NOMO-1 (cell line): Measurements from ENCODE around the gene SNX18.
A peak's percentile ranks its signal among the peaks of the same experiment; 100 is the strongest.
"Not testable (repeated sequence)": the region's sequence is repeated elsewhere in the genome, so short reads cannot be mapped to it uniquely, and the experiment has no call there.

ENCODE experiments used
- DNase-seq, 2 experiments: peaks; one replicate each; lab custom pipeline; 2025; ENCODE audit not compliant: unreplicated experiment in 2 of 2; lab: John Stamatoyannopoulos, UW

Gene SNX18

GRCh38 chr5:54518818-54519508 is 1.4 kb downstream of the SNX18 start:
- DNase-seq, result no peak

GRCh38 chr5:54519509-54519876 is 1.9 kb downstream of the SNX18 start:
- peak in 1 of 2 experiments; percentile 43 for DNase-seq

DNA sequence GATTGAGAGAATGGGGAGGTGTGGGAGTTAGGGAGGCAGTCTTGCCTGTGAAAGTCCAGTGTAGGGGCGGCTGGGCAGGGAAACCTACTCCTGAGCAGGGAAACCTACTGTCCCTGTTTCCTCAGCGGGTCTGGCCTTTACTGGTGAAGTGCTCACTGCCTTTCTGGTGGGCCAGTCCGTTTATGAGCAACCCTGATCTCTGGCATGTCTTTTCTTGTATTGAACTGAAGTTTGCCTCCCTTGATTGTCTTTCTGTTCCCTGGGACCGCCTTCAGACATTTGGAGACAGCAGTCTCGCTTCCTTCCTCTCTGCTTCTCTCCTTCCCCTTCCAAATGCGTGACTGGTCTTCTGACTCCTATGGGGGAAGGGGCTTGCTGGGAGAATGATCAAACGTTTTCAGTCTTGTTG is 2.9 kb downstream of the SNX18 start:
- peak; percentile 22 to 59 for DNase-seq

GRCh38 chr5:54520940-54521339 is 3.4 kb downstream of the SNX18 start:
- no peak for DNase-seq

DNA sequence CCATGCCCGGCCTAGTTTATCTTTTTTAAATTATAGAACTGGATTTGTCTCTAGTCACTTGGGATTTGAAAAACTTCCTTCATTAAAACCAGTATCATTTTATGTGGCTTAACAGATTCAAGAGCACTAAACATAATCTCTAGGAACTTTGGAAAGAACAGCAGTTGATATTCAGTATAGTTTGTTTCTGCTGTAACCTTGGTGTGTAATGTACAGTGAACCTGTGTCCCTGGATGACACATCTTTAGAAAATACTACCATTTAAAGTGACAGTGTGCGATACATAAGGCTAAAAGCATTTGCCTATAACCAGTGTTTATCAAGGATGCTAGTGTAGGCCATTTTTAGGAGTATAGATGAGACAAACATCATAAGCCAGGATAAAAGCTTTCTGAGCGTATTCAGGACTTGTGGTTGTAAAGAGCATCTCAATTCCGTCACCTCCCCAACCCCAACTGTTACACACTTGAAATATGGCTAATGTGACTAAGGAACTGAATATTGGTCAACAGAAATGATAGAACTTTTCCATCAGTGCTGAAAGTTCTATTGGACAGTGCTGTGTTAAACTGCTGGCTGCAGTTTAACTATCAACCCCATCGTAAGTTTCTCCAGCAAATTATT is 4.4 kb downstream of the SNX18 start:
- peak; percentile 8 to 54 for DNase-seq

GRCh38 chr5:54523534-54523933 is 6.0 kb downstream of the SNX18 start:
- DNase-seq, result peak in 1 of 2 experiments; percentile 3

DNA sequence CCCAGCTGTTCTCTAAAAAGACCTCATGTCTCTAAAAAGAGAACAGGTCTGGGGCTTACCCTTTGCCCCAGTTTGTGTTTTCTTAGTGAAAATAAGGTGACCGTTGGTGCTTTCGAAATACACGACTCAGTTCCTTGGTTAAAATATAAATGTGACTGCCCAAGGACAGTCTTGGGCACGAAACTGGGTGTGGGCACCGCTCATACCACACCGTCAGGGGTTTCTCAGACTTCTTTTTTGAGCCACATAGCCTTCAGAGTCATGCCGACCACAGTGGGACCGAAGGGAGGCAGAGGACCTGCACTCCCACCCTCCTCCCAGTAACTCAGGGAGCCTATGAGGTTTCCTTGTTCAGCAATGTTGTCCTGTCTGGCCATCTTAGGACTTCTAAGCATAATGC is 6.5 kb downstream of the SNX18 start:
- peak; percentile 68 to 74 for DNase-seq

- no peak for DNase-seq
Measured at GRCh38 chr5:54524704-54525103, 7.1 kb downstream of the SNX18 start.

- no peak for DNase-seq
Measured at GRCh38 chr5:54525261-54525660, 7.7 kb downstream of the SNX18 start.

- DNase-seq, result no peak
Measured at GRCh38 chr5:54525692-54526091, 8.1 kb downstream of the SNX18 start.

DNA sequence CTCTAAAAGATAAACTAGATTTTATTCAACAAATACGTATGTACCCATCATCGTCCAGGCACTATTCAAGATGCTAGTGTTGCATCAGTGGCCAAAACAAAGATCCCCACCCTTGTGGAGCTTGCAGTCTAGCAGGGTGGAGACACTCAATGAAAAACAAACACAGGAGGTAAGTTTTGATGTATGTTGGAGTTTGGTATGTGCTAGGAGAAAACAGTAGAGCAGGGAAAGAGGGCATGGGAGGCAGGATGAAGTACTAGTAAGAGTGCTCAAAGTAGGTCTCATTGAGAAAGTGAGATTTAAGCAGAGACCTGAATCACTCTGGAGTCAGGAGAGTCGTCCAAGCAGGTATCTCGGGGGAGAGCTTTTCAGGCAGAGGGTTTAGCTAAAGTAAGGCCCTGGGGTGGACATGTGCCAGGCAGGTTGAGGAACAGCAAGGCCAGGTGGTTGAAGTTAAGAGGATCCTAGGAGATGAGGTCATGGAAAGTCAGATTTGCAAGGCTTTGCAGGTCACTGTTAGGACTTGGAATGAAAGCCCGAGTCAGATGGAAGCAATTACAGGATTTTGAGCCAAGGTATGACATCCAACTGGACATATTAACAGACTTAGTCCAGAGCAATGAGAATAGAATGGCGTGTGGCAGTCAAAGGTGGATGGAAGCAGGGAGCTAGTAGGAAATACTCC is 9.2 kb downstream of the SNX18 start:
- DNase-seq, result no peak

DNA sequence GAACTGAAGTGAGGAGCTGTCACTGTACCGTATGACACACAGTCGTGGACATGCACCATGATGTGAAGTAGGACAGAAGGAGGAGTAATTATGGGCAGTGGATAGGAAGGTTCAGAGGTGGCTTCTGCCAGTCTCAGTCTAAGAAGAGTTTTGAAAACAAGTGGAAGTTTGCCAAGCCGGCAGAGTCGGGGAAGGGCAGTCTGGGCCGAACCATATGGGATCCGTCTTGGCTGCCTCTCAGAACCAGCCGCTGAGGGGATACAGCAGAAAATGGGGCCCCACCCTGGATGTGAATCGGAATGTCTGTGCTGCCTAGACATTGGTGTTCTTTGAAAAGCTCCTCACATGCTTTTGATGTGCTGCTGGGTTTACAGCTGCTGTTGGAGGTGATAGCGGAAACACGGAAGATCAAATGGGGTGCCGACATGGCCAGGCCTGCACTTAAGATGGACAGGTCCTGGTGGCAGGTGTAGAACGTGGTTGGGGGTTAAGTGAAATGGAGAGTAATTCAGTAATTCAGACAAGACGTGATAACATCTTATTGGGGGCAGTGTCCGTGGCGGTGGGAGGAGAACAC is 11.2 kb downstream of the SNX18 start:
- DNase-seq, result no peak

DNA sequence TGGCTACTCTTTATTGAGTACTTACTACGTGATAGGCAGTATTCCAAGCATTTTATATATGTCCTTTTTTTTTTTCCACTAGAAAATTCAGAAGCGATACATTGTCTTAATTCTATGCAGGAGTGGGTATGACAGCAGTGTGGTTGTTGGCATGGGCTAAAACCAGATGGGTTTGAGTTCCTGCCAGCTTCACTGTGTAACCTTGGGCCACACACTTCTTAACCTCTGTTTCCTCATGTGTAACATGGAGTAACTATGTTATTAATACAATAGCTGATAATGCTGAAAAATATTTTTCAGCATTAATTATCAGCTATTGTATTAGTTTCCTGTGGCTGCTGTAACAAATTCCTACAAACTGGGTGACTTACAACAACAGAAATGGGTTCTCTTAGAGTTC is 12.0 kb downstream of the SNX18 start:
- no peak for DNase-seq

GRCh38 chr5:54531546-54531945 is 14.0 kb downstream of the SNX18 start:
- no peak for DNase-seq

- DNase-seq, result no peak
Measured at GRCh38 chr5:54533541-54534190, 16.1 kb downstream of the SNX18 start.

DNA sequence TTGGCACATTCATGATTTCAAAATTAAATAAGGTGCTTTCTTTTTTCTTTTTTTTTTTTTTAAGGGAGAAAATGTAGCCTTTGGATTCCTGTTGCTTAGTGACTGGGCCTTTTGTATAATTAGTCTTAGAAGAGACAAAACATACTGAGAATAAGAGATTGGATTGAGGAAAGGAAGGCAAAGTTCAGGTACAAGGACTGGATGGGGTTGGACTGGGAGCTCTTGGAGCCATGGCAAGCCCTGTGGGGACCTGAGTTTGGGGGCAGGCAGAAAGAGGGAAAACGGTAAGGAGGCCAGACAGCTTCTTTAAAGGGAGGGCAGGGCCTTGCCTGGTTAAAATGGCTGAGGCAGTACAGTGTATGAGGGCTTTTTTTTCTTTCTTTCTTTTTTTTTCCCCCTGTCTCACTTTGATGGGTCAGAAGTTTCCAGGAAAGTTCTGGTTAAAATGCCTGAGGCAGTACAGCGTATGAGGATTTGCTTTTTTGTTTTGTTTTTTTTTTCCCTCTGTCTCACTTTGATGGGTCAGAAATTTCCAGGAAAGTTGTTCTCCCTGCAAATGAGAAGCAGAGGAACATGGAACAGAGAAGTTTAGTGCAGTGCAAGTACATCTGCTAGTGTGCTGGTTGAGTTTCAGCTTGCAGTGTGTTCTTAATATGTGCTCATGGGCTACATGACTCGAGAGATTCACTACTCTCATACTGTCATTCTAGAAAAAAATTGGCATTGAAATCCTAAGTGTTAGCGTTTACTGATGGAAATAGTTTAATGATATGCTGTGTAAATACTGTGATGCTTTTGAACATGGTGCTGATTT is 16.8 kb downstream of the SNX18 start:
- DNase-seq, result no peak

DNA sequence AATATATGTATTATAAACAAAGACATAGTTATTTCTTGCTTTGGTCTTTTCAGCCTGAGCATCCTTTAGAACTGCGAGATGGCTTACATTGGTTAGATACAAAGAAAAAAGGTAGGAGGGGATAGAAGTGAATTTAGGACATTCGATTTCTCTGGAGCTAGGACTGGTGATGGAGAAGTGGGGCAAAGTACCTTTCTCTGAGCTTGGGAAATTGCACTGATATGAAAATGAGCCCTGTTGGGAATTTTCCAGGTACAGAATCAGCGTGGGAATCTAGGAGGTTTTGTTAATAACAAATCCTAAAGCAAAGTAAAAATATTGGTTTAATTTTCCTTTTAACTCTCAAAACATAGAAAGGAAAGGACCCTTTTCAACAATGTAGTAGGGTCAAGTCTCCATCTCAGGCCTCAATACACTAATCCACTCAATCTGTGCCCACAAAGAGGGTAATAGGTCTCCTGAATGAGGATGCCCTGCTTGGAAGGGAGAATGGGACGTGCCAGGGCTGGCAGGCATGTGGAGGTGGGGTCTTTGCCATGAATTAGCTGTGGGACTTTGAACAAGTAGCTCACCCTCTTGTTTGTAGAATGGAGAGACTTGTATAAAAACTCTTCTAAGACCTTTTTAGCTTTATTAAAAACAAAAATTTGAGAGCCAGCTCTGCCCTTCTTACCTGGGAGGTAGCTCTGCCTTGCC is 17.7 kb downstream of the SNX18 start:
- no peak for DNase-seq

DNA sequence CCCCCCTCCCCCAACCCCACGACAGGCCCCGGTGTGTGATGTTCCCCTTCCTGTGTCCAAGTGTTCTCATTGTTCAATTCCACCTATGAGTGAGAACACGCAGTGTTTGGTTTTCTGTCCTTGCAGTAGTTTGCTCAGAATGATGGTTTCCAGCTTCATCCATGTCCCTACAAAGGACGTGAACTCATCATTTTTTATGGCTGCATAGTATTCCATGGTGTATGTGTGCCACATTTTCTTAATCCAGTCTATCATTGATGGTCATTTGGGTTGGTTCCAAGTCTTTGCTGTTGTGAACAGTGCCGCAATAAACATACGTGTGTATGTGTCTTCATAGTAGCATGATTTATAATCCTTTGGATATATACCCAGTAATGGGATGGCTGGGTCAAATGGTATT is 18.8 kb downstream of the SNX18 start:
- DNase-seq, result not testable (repeated sequence)

DNA sequence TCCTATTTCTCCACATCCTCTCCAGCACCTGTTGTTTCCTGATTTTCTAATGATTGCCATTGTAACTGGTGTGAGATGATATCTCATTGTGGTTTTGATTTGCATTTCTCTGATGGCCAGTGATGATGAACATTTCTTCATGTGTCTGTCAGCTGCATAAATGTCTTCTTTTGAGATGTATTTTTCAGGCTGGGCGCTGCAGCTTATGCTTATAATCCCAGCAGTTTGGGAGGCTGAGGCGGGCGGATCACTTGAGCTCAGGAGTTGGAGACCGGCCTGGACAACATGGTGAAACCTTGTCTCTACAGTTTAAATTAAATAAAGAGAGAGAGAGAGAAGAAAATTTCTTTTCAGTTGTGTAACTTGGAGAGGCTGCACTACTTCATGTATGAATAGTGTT is 19.3 kb downstream of the SNX18 start:
- not testable (repeated sequence) for DNase-seq

DNA sequence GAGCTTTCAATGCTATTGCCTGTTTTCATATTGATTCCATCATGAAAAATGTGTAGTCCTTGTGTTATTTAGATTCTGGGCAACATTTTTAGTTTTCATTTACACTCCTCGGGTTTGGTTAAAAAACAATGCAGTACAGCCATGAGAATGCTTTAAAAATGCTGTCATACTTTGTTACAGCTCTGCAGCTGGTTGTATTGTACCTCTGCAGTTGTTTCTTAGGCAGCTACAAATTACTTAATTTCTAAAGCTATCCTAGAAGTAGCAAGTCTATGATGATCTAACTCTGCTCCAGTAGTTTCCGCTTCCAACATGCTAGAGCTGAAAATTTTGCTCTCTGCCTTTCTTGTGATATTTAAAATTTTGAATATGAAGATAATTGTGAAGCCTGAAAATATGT is 20.2 kb downstream of the SNX18 start:
- no peak for DNase-seq
